Myocyte (in vitro differentiated cells): ENCODE data around the gene E2F2. TPM values are rescaled to one million over a fixed set of nuclear protein-coding genes. Genes with fewer than 3 reads are reported as not detected.

Experiments used
- DNase-seq: peaks from one replicate; pipeline ENCODE4 v3.0.0-alpha.2; 2012; ENCODE audit warnings: low read depth
- polyA plus RNA-seq: library from polyadenylated mRNA; unstranded; fragments of >200 nt; gene quantifications from one replicate; pipeline ENCODE4 v1.2.1, GENCODE V29; 2012; ENCODE audit warnings: missing spikeins
- total RNA-seq: library from RNA; depleted of rRNA; stranded (reverse); fragments of >200 nt; gene quantifications from 2 replicates; pipeline ENCODE4 v1.2.3, GENCODE V29; 2014

Gene E2F2, protein sequence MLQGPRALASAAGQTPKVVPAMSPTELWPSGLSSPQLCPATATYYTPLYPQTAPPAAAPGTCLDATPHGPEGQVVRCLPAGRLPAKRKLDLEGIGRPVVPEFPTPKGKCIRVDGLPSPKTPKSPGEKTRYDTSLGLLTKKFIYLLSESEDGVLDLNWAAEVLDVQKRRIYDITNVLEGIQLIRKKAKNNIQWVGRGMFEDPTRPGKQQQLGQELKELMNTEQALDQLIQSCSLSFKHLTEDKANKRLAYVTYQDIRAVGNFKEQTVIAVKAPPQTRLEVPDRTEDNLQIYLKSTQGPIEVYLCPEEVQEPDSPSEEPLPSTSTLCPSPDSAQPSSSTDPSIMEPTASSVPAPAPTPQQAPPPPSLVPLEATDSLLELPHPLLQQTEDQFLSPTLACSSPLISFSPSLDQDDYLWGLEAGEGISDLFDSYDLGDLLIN
- 0.13 and 0.16 TPM in 2 replicates for total RNA-seq
- 0.03 TPM for polyA plus RNA-seq

DNA sequence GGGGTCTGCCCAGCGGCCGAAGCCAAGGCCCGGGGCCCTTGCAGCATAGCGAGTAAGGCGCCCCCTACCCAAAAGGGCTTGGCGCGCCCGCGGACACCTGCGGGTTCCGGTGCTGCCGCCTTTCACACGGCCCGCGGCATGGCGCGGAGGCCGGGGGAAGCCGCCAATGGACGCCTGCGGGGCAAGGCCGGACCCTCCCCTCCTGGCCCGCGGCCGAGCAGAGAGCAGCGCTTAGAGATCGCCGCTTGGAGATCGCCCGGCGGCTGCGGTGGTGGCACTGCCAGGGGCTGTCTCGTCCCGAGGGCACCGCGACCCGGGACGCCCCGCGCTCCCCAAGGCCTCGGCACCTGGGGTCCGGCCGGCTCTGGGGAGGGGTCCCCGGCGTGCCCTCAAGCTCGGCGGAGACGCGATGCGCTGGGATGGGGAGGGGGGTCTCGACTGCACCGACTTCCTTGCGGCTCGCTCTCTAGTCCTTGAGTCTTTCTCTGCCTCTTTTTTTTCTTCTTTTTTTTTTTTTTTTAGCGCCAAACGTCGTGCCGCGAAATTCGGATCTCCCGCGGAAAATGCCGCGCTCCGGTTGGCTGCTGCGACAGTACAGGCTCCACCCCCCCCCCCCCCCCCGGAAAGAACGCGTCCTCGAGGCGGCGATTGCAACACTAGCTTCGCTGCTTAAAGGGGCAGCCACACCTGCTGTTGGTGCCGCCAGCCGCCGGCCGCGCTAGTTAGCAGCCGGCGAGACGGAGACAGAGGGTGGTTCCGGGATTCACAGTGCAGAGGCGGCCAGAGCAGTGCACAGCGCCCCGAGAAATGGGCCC is at the start of gene E2F2:
Gene E2F2, minus strand, starts transcription at position 487 of the 815 bp plus-strand sequence. Its CDS starts 440 bp downstream, at position 47.
- DNase-seq: peak; percentile 86

DNA sequence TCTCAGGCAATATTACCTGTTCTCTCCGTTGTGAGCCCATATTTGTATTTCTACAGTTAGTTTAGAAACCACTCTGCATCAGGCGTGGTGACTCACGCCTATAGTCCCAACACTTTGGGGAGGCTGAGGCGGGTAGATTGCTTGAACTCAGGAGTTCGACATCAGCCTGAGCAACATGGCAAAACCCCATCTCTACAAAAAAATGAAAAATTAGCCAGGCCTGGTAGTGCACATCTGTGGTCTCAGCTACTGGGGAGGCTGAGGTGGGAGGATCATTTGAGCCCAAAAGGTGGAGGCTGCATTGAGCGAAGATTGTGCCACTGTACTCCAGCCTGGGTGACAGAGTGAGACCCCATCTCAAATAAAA is 47.9 kb upstream of the E2F2 start:
- DNase-seq: no peak

DNA sequence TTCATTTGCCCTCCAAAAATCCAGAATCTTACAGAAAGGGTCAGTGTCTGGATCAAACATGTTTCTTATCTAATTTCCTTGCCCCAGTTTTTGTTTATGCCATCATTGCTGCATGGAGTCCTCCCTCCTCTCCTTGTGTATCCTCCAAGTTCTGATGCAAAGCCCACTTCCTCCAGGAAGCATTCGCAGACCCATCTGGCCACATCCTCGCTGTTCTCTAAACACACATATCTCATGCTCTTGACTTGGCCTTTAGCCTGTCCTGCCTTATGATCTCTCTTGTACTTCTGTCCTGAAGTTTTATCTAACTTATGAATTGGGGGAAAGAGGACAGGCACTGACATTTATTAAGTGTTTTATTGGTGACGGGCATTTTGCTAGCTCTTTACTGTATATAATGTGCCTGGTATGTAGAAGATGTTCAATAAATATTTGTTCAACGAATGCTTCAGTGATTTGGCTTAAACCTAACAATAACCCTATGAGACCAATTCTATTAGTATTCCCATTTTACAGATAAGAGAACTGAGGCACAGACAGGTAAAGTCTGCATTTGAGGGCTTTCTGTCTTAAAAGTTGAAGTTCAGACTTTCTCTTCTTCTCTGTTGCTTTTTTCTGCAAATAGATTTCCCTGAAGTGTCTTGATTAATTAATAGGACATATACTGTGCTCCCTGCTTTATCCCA is 47.4 kb upstream of the E2F2 start:
- DNase-seq: no peak

DNA sequence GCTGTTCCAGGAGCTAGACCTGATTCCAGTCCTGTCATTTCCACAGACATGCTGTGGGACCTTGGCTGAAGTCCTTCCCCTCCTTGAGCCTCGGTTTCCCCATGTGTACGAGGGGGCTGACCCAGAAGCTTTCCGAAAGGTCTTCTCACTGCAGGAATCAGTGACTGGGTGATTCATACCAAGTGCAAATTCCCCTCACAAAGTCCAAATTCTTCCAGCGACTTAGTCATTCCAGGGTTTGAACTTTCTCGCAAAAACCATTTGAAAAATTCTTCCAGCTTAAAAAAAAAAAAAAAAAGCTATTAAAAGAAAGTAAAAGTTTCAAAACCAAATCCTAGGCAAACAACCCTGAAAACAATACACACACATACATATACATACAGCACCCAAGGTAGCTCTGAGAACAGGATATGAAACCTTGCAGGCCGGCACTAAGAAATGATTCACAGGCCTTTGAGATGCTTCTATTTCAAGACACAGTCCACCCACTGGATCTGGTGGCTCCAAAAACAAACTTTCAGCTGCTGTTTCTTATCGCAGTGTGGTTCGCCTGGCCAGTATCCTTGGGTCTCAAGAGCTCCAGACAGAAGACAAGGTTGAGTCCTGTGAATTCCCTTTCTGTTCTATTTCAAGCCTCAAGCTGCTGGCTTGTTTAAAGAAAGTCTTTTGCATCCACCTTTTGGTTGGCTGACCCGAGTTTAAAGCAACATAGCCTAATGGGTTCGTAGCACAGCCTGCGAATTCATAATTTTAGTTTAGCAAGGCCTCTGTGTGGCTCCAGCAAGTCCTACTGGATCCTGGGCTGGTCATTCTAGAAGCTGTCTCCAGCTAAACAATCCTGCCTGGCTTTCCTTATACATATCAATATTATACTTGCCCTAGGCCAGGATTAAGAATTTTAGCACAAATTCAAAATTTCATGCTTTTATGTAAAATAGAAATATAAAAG is 46.3 kb upstream of the E2F2 start:
- DNase-seq: peak; percentile 95

DNA sequence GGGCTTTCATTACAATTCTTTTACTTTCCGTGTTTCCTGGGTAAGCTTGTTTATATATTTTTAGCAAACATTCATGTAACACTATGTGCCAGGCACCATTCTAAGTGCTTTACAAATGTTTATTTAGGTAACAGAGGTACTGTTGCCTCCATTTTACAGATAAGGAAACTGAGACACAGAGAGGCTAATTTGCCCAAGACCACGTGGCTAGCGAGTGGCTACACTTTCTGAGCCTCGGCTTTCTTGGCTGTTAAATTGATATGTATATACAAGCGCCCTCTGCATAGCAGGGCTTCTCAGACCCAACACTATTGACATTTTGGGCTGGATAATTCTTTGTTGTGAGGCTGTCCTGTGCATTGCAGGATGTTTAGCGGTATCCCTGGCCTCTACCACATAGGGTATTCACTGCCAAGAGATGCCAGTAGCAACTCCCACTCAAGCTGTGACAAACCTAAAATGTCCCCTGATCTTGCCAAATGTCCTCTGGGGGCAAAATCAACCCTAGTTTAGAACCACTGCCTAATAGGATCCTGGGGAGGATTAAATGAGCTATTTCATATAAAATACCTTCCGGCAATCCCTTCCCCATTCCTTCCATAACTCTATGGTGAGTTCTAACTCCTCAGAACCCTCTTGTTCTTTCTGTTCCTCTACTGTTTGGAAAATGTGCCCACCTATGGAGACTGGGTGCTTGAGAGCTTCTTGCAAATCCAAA is 45.5 kb upstream of the E2F2 start:
- DNase-seq: peak; percentile 28

DNA sequence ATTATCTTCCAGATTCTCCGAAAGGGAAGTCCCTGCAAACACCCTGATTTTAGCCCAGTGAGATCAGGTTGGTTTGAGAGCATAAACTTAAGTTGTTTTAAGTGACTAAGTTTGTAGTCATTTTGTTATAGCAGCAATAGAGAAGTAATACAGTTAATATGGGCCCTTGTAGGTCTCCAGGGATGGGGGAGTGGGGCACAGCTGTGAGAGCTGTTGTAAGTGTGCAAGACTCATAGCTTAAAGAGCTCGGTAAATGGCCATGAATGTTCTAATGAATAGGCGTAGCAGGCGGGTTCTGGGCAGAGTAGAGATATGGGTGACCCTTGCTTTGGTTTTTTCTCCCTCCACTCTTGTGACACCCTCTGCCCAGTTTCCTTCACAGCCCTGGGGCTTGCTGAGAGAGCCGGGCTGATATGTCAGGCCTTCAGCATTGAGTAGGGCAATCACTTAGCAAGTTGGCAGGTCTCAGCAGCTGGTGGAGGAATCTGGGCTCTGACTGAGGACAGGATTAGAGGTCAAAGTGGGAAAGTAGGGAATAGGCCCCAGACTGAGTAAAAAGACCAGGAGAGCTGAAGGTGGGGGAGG is 44.3 kb upstream of the E2F2 start:
- DNase-seq: peak; percentile 49

DNA sequence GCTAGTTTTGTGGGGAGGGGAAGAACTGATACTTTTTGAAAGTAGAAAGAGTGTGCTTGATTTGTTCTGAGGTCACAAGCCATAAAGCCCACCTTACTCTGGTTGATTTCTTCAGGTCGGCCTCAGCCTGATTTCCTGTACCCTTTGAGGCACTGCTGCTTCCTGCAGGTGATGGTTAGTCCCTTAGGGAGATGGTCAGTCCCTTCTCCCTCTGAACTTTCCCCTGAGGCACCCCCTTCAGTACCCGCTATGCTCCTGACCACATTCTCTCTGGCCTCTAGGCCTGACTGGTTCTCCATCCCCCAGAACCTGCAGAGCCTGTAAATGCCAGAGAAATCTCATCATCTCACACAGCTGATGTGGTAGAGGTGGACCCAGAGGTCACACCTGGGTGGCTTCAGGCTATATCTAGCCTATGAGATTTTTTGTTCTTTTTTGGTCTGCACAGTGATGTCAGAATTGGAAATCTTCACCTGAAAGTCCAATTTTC is 43.3 kb upstream of the E2F2 start:
- DNase-seq: no peak

DNA sequence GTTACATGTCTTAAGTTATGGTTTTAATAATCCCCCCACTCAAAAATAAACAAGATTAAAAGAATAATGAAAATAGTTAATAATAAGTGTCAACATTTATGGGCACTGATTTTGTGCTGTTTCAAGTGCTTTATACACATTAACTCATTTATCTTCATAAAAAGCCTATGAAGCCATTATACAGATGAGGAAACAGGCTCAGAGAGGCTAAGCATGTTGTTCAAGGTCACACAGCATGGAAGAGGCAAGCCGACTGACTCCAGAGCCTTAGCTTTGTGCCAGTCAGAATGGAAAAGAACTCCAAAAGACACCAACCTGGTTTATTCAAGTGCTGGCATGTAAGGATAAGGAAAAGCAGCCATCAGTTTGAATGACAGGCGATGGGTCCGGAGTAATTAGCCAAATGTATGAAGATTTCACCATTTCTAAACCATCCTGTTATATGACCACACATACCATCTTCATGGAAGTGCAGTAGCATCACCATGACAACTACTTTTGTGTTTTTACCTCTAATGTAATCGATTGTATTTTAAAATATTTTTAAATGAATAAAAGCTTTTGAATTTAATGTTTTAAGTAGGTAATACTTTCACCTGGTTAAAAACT is 42.6 kb upstream of the E2F2 start:
- no peak for DNase-seq

DNA sequence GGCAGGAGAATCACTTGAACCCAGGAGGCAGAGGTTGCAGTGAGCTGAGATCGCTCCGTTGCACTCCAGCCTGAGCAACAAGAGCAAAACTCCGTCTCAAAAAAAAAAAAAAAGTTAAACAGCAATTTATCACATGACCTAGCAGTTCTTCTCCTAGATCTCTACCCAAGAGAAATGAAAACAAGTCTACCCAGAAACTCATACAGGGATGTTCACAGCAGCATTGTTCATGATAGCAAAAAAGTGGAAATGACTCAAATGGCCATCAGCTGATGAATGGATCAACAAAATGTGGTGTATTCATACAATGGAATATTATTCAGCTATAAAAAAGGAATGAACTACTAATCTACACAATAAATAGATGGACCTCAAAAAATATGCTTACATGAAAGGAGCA is 40.4 kb upstream of the E2F2 start:
- no peak for DNase-seq

DNA sequence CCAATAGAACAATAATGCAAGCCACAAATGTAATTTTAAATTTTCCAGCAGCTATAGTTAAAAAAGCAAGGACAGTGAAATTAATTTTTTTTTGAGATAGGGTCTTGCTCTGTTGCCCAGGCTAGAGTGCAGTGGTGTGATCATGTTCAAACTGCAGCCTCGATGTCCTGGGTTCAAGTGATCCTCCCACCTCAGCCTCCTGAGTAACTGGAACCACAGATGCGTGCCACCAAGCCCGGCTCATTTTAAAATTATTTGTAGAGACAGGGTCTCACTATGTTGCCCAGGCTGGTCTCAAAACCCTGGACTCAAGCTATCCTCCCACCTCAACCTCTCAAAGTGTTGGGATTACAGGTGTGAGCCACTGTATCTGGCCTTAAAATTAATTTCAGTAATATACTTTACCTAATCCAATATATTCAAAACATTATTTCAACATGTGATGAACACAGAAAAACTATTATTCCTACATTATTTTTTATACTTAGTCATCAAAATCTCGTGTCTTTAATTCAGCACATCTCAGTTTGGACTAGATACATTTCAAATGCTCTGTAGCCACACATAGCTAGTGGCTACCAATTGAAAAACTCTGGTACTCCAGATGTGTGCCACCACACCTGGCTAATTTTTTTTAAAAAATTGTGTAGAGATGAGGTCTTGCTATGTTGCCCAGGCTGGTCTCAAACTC is 39.1 kb upstream of the E2F2 start:
- no peak for DNase-seq

DNA sequence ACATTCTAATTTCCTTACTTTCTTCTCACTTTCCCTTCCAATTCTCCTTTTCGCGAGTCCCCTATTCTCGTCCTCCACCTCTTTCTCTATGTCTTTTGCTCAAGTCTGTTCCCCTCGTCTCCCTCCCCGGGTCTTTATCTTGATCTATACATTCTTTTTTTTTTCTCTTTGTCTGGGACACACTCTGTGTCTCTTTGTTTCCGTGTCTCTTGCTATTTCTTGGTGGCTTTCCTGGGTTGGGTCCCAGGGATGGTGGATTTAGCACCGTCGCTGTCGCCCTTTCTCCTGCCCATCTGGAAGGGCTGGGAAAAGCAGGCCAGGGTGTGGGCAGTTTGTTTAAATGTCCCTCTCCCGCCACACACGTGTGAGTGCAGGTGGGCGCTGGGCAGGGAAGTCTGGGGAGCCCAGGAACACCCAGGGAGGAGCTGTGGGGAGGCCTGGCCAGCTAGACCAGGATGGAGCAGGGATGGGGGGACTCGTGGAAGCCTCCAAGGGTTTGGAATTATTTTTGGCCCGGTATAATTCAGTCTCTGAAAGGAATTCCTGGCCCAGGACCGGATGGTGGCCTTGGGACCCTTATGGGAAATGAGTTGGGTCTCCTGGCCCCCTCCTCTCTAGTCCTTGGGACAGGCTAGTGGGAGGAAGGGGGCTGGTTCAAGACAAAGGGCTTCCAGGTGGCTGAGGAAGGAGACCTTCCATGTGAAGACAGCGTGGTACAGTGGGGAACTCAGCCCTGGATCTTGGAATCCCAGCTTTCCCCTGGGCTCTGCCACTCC is 37.8 kb upstream of the E2F2 start:
- no peak for DNase-seq

DNA sequence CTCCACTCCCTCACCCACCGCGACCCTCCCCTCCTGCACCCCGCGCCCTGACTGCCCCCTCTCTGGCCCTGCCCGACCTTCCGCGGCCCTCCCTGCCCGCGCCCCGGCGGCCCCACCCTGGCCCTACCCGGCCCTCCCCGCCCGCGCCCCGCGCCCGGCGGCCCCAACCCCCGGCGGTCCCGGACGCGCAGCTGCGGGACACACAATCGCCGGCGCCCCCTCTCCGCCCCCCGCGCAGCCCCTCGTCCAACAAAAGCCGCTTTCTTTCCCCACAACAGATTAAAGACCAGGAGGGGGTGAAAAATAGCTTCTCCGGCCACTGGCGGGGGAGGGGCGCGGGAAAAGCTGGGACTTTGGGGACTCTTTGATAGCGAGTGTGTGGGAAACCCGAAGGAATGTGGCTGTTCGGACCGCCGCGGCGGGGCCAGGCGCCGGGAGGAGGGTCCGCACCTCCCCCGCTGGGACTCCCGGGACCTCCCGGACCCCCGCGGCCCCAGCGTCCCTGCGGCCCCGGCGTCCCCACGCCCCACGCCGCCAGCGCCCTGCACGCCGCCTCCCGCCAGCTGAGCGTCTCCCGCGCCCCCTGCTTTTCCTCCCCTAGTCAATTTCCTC is 37.1 kb upstream of the E2F2 start:
- DNase-seq: peak; percentile 20

DNA sequence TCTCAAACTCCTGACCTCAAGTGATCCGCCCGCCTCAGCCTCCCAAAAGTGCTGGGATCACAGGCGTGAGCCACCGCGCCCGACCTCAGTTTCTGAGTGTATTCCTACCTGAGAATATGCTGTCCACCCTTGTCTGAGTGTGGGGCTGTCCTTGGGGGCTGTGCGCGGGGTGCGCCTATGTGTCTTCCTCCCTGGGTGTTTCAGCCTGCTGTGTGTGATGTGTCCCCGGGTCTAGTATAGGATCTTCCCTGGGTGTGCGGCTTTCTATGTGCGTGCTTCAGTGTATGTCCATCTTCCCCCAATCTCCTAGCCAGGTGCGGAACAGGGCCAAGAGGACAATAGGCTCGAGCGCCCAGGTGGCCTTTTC is 36.6 kb upstream of the E2F2 start:
- no peak for DNase-seq

DNA sequence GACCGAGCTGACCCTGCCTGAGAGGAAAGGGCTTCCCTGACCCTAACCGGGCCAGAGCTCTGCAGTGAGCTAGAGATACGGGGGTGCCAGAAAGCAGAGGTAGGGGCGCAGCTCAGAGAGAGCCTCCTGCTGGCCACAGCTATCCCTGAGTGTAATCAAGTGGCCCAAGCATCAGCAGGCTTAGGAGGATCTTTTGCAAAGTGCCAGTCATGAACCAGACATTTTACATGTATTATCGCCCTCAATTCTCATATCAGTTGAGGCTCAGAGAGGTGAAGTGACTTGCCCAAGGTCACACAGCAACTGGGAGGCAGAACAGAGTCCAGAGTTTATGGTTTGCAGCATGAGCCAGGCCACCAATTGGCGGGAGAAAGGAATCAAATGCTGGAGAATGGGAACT is 35.3 kb upstream of the E2F2 start:
- no peak for DNase-seq

DNA sequence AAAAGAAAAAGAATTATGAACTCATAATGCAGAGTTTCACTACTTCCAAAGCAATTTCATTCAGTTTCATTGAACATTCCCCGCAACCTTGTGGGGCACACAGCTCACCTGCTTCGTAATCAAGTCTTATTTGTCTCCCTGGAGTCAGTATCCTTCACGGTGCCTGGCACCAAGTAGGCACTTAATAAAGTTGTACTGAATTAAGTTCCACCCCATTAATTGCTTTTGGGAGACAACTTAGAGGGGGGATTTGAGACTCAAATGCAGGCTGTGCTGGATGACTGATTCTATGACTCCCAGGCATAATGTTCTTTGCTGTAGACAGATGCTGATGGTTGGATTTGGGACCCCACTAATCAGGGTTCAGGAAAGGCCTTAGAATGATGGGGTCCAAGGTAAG is 34.7 kb upstream of the E2F2 start:
- no peak for DNase-seq

DNA sequence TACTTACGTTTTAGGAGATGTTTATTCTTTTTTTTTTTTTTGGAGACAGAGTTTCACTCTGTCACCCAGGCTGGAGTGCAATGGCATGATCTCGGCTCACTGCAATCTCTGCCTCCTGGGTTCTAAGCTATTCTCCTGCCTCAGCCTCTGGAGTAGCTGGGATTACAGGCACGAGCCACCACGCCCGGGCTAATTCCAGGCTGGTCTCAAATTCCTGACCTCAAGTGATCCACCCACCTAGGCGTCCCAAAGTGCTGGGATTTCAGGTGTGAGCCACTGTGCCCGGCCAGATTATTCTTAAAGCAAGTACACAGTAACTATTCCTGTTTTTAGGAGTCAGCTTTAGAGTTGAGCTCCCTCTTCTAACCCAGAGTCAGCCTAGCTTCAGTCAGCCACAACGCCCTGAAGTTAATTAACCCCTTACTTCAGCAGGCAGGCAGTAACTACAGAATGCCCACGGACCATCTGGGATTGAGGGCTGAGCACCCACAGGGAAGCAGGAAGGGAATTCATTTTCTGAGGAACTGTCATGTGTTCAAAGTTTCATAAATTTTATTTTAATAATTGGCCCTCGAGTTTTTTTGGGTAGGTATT is 33.6 kb upstream of the E2F2 start:
- DNase-seq: peak; percentile 19
